IPS-18c (cell line): ENCODE results near the gene ARHGEF16.

Source experiments
- H3K4me3 ChIP-seq: 2 replicates; pipeline ENCODE4 v1.7.0; 2013; ENCODE audit warnings: low read depth, mild to moderate bottlenecking, low read length, moderate library complexity; ENCODE audit not compliant: insufficient read depth
- H3K9me3 ChIP-seq: one replicate; pipeline ENCODE4 v1.6.1; 2013; ENCODE audit warnings: mild to moderate bottlenecking, low read length, moderate library complexity; ENCODE audit not compliant: control insufficient read depth, insufficient read depth

ARHGEF16 gene

DNA sequence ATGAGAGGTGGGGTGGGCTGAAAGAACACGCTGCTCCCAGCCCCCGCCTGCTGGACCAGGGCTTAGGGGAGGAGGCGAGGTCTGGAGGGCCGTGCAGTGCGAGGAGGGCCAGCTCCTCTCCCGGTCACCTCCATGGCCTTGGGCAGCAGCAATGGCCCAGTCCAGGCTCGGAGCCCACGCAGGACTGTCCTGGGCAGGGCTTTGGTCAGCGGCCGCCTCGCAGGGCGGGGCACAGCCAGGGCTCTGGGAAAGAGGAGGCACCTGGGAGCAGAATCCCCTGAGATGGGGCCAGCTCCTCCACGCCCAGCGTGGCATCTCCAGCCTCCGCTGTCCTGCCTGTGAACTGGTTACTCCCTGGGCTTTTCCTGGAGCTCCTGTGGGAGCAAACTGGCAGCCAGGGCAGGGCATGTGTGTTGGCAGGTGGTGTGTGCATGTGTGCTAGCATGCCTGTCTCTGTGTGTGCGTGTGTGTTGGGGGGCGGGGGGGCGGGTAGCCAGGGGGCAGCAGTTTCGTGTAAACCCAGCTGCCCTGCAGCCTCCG, 27.4 kb downstream of the ARHGEF16 start:
- peaks cover 2% of the 10 kb centered on the region for H3K9me3 ChIP-seq
- no peak overlapping the region for H3K4me3 ChIP-seq

DNA sequence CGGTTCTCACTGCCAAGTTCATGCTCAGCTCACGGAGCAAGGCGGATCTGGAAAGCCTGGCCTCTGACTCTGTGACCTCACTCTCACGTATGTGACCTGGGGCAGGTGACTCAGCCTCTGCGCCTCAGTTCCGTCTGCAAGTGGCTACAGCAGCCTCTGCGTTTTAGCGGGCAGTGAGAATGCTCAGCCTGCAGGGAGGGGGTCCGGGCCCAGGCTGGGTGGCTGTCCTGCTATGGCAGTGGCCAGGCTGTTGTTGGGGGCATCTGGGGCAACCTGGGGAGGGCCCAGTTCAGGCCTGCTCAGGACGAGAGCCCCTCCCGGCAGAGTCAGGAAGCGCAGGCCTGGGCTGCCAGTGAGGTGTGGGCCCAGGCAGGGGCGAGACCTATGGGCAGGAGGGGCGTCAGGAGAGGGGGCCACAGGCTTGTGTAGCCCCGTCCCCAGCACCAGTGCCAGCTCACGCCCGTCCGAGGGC, 27.9 kb downstream of the ARHGEF16 start:
- Histone ChIP-seq H3K9me3 (peaks cover 2% of the 10 kb centered on the region), H3K4me3 (no peak overlapping the region)

- Histone ChIP-seq H3K9me3 (peaks cover 2% of the 10 kb centered on the region), H3K4me3 (no peak overlapping the region)
Observed at GRCh38 chr1:3483380-3483779, 28.9 kb downstream of the ARHGEF16 start.

- no peak overlapping the region for H3K4me3 ChIP-seq
- H3K9me3 ChIP-seq: peaks cover 2% of the 10 kb centered on the region
Observed at GRCh38 chr1:3483801-3484444, 29.5 kb downstream of the ARHGEF16 start.

GRCh38 chr1:3485016-3485415, 30.6 kb downstream of the ARHGEF16 start:
- peaks cover 2% of the 10 kb centered on the region for H3K9me3 ChIP-seq
- no peak overlapping the region for H3K4me3 ChIP-seq

GRCh38 chr1:3488432-3488831, 34.0 kb downstream of the ARHGEF16 start:
- H3K9me3 ChIP-seq: peaks cover 2% of the 10 kb centered on the region
- H3K4me3 ChIP-seq: no peak overlapping the region

GRCh38 chr1:3490046-3490745, 35.7 kb downstream of the ARHGEF16 start:
- Histone ChIP-seq H3K4me3 (no peak overlapping the region), H3K9me3 (peaks cover 2% of the 10 kb centered on the region)

DNA sequence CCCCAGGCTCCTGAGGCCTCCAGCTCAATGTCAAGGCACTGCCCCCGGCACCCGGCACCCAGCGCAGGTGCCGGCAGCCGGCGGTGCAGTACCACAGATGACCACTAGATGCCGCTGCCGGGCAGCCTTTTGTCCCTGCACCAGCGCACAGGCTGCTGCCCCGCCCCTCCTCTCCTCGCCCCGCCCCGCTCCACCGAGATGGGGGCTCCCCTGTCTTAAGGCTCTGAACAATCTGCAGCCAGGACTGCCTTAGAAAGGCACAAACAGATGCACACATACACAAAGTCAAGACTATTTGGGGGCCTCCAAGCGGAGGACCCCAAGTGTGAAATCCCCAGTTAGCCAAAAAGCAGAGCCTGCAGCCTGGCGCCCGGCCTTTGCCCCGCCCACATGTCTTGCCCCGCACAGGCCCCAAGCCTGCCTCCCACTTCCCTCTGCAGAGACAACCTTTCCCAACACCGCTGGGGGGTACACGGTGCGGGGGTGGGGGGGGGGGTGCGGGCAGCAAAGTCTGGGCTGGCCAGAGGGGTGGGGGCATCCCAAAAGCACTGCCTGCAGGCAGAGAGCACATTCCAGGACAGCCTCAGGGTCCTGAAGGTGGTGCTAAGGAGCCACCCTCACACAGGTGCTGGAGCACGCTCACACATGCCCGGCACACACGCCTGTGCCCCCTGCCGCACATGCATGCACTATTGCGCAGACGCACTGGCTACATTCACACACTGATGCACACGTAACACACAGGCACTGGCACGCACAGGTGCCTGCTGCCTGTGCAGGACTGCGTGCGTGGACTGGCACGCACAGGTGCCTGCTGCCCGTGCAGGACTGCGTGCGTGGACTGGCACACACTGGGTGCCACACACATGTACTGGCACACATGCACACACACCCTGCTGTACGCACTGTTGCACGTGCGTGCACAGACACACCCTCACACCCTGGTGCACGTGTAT, 37.1 kb downstream of the ARHGEF16 start:
- H3K4me3 ChIP-seq: no peak overlapping the region
- H3K9me3 ChIP-seq: no peaks in the 10 kb centered on the region

DNA sequence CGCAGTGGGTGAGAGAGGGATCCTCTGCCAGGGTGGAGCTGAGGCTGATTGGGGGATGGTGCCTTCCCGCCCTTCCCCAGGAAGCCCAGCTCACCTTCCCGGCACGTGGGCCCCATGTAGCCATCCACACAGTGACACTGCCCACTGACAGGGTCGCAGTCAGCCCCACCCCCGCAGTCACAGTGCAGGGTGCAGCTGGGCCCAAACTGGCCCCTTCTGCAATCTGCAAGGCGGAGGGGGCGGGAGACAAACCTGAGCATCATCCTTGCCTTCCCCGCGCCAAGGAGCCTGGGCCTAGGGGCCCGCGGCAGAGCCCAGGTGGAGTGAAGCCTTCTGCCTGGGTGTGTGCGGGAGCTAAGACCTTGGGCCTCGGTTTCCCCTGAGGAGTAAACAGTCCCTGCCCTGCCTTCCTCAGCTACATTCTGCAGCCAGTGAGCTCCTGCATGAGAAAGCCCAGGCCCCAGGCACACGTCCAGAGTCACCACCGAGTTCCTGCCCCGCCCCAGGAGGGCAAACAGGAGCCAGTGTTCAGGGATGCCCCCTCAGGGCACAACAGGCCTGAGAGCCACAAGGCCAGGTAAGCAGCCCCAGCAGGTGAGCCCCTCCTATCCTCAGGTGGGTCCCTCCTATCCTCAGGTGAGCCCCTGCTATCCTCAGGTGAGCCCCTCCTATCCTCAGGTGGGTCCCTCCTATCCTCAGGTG, 38.2 kb downstream of the ARHGEF16 start:
- Histone ChIP-seq H3K4me3 (no peak overlapping the region), H3K9me3 (no peaks in the 10 kb centered on the region)

DNA sequence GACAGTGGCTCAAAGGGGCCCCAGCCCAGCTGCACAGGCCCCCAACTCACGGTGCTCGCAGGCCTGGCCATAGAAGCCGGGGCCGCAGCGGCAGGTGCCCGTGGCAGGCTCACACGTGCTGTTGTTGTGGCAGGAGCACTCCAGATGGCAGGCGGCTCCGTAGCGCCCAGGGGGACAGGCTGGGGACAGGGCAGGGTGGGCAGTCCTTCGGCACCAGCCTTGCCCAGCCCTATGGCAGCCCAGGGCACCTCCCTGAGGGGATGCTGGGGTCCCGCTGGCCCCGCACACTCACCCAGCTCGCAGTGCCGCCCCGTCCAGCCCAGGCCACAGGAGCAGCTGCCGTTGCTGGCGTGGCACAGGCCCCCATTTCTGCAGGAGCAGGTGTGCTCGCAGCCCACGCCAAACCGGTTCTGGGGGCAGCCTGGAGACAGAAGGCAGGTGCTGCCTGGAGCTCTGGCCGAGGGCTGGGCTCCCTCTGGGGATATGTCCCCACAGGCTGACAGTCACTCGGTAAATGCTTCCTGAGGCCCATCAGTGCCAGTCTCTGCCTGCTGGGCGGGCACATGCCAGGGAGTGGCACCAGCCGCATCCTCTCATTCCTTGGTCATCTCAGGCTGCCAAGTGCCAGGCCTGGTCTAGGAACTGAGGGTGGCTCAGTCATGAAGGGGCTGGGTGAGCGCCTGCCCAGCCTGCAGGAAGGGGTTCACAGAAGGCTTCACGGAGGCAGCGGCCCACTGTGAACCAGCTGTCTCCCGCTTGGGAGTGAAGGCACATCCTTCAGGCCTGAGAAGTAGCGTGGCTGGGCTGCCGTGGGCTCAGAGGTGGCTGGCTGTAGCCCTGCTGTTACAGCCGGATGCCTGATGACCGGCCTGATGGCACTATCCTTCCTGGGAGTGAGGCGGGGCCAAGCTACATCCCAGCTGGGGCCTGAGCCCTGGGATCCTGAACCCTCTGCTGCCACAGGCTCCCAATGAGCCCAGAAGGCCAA, 40.1 kb downstream of the ARHGEF16 start:
- no peak overlapping the region for H3K4me3 ChIP-seq
- H3K9me3 ChIP-seq: no peaks in the 10 kb centered on the region

DNA sequence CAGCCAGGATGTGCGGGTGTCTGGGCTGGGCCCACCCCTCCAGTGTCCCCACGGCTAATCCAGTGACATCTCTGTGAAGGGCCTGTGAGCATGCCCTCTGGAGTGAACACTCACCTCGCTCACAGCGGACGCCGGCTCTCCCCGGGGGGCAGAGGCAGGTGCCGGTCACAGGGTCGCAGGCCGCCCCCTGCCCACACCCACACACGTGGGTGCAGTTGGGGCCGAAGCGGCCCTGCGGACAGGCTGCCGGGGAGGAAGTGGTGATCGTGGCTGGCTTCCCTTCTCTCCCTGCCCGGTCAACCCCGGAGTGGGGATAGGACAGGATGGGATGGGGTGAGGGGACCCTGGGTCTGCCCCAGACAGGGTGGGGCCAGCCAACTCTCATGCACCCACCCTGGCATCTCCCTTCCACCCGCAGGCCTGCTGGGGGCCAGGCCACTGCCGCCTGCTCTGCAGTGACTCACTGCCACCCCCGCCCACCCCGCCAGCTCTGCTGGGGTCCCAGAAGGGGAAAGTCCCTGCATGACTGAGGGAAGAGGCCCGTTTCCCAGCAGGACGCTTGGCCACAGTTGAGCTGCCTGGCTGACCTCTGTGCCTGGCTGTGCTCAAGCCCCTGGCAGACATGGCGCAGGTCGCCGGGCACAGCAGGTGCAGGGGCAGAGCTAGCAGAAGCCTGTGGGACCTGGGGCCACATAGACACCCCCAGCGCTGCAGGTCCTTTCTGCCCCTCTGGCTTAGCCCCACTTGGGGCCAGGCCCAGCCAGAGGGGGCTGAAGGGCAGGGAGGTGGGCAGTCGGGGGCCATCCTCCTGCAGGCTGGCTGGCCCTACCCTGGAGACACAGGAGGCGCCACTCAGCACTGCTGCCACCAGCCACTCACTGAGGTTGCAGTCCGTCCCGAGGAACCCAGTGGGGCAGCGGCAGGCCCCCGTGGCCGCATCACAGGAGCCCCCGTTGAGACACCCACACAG, 41.6 kb downstream of the ARHGEF16 start:
- no peak overlapping the region for H3K4me3 ChIP-seq

DNA sequence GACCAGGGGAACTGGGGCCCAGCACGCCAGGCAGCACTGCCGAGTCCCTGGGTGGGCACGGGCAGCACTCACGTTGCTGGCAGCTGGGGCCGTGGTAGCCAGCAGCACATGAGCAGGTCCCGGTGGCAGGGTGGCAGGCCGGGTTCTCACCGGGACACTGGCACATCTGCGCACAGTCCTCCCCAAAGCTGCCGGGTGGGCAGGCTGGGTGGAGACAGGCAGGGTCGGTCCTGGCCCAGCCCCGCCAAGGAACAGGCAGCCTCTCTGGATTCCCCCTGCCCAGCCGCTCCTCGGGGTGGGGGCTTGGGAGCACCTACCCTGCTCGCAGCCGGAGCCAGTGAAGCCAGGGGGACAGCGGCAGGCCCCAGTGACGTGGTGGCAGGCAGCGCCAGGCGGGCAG, 42.5 kb downstream of the ARHGEF16 start:
- H3K9me3 ChIP-seq: no peaks in the 10 kb centered on the region
- no peak overlapping the region for H3K4me3 ChIP-seq

More for the DNA sequence above, 41.6 kb downstream of the ARHGEF16 start:
- H3K9me3 ChIP-seq: no peaks in the 10 kb centered on the region

DNA sequence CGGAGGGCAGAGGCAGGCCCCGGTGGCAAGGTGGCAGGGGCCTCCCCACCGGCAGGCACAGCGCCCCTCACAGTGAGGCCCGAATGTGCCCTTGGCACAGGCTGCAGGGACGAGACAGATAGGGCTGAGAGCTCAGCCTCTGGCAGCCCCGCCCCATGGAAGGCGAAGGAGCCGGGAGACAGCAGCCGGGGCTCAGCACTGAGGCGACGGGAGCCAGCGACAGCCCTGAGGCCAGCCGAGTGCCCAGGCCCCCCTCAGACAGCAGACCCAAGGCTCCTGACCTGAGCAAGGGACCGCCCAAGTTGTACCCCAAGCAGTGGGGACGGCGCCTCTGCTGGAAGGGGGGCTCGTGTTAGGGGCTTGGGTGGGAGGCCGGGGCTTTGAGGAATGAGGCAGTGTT, 43.1 kb downstream of the ARHGEF16 start:
- Histone ChIP-seq H3K9me3 (no peaks in the 10 kb centered on the region), H3K4me3 (no peak overlapping the region)

DNA sequence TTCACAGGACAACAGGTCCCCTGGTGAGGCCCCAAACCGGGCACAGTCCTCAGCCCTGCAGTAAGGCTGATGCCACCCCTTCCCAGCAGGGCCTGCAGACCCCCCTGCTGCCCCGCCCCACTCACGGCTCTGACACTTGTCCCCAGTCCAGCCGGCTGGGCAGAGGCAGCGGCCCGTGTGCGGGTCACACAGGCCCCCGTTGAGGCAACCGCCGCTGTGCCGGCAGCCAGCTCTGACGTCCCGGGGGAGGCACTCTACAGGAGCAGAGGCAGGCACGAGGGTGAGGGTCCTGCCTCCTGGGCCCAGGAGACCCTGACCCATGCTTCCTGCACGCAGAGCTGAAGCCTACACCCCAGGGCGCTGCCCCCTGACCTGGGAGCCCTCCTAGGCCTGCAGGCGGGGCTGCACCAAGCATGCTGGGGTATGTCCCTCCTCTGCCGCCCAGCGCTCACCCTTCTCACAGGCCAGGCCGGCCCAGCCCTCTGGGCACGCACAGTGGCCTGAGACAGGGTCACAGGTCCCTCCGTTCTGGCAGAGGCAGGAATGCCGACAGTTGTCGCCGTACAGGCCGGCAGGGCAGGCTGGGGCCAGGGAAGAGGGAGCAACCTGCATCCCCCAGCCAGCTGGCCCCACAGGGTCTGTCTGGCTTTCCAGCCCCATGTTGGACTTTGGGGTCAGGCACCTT, 43.9 kb downstream of the ARHGEF16 start:
- H3K9me3 ChIP-seq: no peaks in the 10 kb centered on the region
- no peak overlapping the region for H3K4me3 ChIP-seq
